ENCODE measurements around the gene POLR1E. TPM values are rescaled to one million over a fixed set of nuclear protein-coding genes. Genes with fewer than 3 reads are reported as not detected.

POLR1E gene
- total RNA-seq, 1 experiment from 2014 or later = 45.8 TPM

DNA sequence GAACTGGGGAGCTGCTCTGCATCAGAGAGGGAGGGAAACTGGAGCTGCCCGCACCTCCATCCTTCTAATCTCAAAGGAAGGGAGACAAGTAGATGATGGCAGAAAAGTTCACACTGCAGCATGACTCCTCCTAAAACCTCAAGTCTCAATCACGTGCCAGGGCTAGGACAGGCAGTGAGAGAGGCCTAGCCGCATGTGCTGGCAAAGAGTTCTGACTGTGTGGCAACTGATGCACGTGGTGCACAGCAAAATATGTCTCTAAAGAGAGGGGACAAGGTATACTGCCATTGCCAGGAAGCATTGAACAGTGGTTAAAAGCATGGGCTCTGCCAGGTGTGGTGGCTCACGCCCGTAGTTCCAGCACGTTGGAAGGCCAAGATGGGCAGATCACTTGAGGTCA lies 52.4 kb downstream of the POLR1E start:
- H3K27me3 Mint-ChIP-seq (ENCODE audit: low read depth) = no peaks in the 10 kb centered on the region
- no peak overlapping the region for H3K4me2 ChIP-seq (ENCODE audit: insufficient read depth, insufficient read length, low read length)
- H2BK5ac ChIP-seq (ENCODE audit: insufficient read length, low read length) = no peak overlapping the region
- no peaks in the 10 kb centered on the region for H3K4me1 ChIP-seq (ENCODE audit: insufficient read depth, low read length)
- no peak overlapping the region for H3K4ac ChIP-seq (ENCODE audit: low read depth, low read length)
- no peak overlapping the region for H3T11ph ChIP-seq (ENCODE audit: low read length)
- H3K14ac ChIP-seq (ENCODE audit: insufficient read depth, low read length) = no peak overlapping the region
- no peaks in the 10 kb centered on the region for H3K79me1 ChIP-seq (ENCODE audit: insufficient read depth, low read depth, low read length, poor library complexity, severe bottlenecking)
- no peak overlapping the region for H2AFZ ChIP-seq (ENCODE audit: low read length)
- no peak overlapping the region for H2AK5ac ChIP-seq (ENCODE audit: insufficient read length, low read length)
- no peak overlapping the region for H3K23ac ChIP-seq (ENCODE audit: insufficient read length, low read depth, low read length)
- H3K56ac ChIP-seq (ENCODE audit: insufficient read length, low read depth, low read length) = no peak overlapping the region
- H3K18ac ChIP-seq (ENCODE audit: insufficient read length, low read depth, low read length) = no peak overlapping the region
- no peak overlapping the region for H3K4me3 Mint-ChIP-seq
- H4K91ac ChIP-seq (ENCODE audit: insufficient read length, low read depth, low read length) = no peak overlapping the region
- H3K4me1 Mint-ChIP-seq = peaks cover 0 to 3% of the 10 kb centered on the region in 2 experiments; a peak in 1 of 4 replicates
- no peak overlapping the region for H2BK120ac ChIP-seq (ENCODE audit: low read depth, low read length, poor library complexity, severe bottlenecking)
- no CpG with 5 or more reads among the region's 7 CpGs for WGBS (ENCODE audit: extremely low coverage, insufficient read length, low lambda C conversion rate)
- H2BK15ac ChIP-seq (ENCODE audit: low read depth, low read length) = no peak overlapping the region
- no peak overlapping the region for H4K5ac ChIP-seq (ENCODE audit: insufficient read length, low read depth, low read length)
- no peak overlapping the region for H3K27ac Mint-ChIP-seq
- H3K9me3 ChIP-seq (ENCODE audit: control insufficient read depth, low read depth, low read length) = no peaks in the 10 kb centered on the region
- no peak for DNase-seq
- no peaks in the 10 kb centered on the region for H4K20me1 ChIP-seq (ENCODE audit: control insufficient read depth, insufficient read depth, insufficient read length)
- no peaks in the 10 kb centered on the region for H3K79me2 ChIP-seq (ENCODE audit: insufficient read depth, low read length)
- H2BK20ac ChIP-seq (ENCODE audit: low read depth, low read length, poor library complexity, severe bottlenecking) = no peak overlapping the region
- peaks cover 14 to 51% (median 39%) of the 10 kb centered on the region in 3 experiments; a peak in 6 of 7 replicates for H3K36me3 Mint-ChIP-seq (ENCODE audit: insufficient read depth in 1 of 3, low read depth in 3 of 3)
- H3K23me2 ChIP-seq (ENCODE audit: insufficient read length, low read depth, low read length, poor library complexity, severe bottlenecking) = no peaks in the 10 kb centered on the region
- H3K27ac ChIP-seq (ENCODE audit: insufficient read length, low read depth, low read length) = no peak overlapping the region
- TF ChIP-seq, protein P1, sequence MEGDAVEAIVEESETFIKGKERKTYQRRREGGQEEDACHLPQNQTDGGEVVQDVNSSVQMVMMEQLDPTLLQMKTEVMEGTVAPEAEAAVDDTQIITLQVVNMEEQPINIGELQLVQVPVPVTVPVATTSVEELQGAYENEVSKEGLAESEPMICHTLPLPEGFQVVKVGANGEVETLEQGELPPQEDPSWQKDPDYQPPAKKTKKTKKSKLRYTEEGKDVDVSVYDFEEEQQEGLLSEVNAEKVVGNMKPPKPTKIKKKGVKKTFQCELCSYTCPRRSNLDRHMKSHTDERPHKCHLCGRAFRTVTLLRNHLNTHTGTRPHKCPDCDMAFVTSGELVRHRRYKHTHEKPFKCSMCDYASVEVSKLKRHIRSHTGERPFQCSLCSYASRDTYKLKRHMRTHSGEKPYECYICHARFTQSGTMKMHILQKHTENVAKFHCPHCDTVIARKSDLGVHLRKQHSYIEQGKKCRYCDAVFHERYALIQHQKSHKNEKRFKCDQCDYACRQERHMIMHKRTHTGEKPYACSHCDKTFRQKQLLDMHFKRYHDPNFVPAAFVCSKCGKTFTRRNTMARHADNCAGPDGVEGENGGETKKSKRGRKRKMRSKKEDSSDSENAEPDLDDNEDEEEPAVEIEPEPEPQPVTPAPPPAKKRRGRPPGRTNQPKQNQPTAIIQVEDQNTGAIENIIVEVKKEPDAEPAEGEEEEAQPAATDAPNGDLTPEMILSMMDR (conservative IDR thresholded peaks at IDR 0.05) = no peak
- H3K9me3 Mint-ChIP-seq = no peaks in the 10 kb centered on the region
- H3K9ac ChIP-seq (ENCODE audit: extremely low read depth, insufficient read length, low read length) = no peak overlapping the region
- H2BK12ac ChIP-seq (ENCODE audit: insufficient read length, low read depth, low read length) = no peak overlapping the region
- no peaks in the 10 kb centered on the region for H3K27me3 ChIP-seq (ENCODE audit: insufficient read depth, low read length)
- H4K8ac ChIP-seq (replicated peaks; ENCODE audit: insufficient read length, low read depth, low read length) = no peak overlapping the region
